Central memory CD8-positive, alpha-beta T cell (primary cell): ENCODE data around the gene PRKCD.

Experiments
- ATAC-seq: fragments of 150-1000 bp; cut with Tn5 transposase; replicated peaks from 2 replicates; pipeline ENCODE4 v1.10.0; 2022; ENCODE audit warnings: mild to moderate bottlenecking, moderate FRiP score, moderate number of reproducible peaks; ENCODE audit not compliant: poor library complexity, severe bottlenecking; ENCODE audit errors: extremely low read depth
- DNase-seq, 2 donors: peaks; one replicate each; pipeline ENCODE4 v3.0.0; 2021; ENCODE audit warnings: low spot score in 2 of 2
- H3K27ac Mint-ChIP-seq: one replicate; pipeline ENCODE4 v1.8.0; 2022; ENCODE audit warnings: low read depth, mild to moderate bottlenecking, moderate library complexity, mixed read lengths
- H3K27me3 Mint-ChIP-seq: one replicate; pipeline ENCODE4 v1.8.0; 2022; ENCODE audit warnings: mixed read lengths
- H3K36me3 Mint-ChIP-seq: one replicate; pipeline ENCODE4 v1.8.0; 2022; ENCODE audit warnings: mild to moderate bottlenecking, moderate library complexity, mixed read lengths; ENCODE audit not compliant: insufficient read depth
- H3K4me1 Mint-ChIP-seq: one replicate; pipeline ENCODE4 v1.8.0; 2022; ENCODE audit warnings: mixed read lengths
- H3K4me3 Mint-ChIP-seq: one replicate; pipeline ENCODE4 v1.8.0; 2022; ENCODE audit warnings: mild to moderate bottlenecking, moderate library complexity, mixed read lengths
- H3K9me3 Mint-ChIP-seq: one replicate; pipeline ENCODE4 v1.8.0; 2022; ENCODE audit warnings: mixed read lengths

PRKCD gene

GRCh38 chr3:53129344-53129743 is 31.7 kb upstream of the PRKCD start:
- H3K27me3 Mint-ChIP-seq: no peaks in the 10 kb centered on the region
- no peak for ATAC-seq
- no peak for DNase-seq

GRCh38 chr3:53130179-53131061 is 30.6 kb upstream of the PRKCD start, which contains the start of gene RFT1:
RFT1 (minus strand) TSS chr3:53130435; CDS start chr3:53130400, 35 bp downstream.
- Mint-ChIP-seq H3K36me3 (peaks cover 18% of the 10 kb centered on the region), H3K4me1 (peaks cover 24% of the 10 kb centered on the region), H3K27me3 (no peaks in the 10 kb centered on the region), H3K27ac (peak within 1 kb of the TSS; percentile 97), H3K4me3 (peak within 1 kb of the TSS; percentile 87), H3K9me3 (no peaks in the 10 kb centered on the region)
- DNase-seq (peak; percentile 98), ATAC-seq (peak; percentile 94)

More at GRCh38 chr3:53129344-53129743, 31.7 kb upstream of the PRKCD start:
- Mint-ChIP-seq H3K4me3 (peak overlapping the region; percentile 87), H3K27ac (peak overlapping the region; percentile 97), H3K9me3 (no peaks in the 10 kb centered on the region), H3K4me1 (peaks cover 24% of the 10 kb centered on the region), H3K36me3 (peaks cover 29% of the 10 kb centered on the region)

GRCh38 chr3:53131096-53131495 is 29.9 kb upstream of the PRKCD start:
- Mint-ChIP-seq H3K36me3 (peaks cover 18% of the 10 kb centered on the region), H3K27ac (peak overlapping the region; percentile 97), H3K4me1 (peaks cover 24% of the 10 kb centered on the region), H3K27me3 (no peaks in the 10 kb centered on the region), H3K4me3 (peak overlapping the region; percentile 87), H3K9me3 (no peaks in the 10 kb centered on the region)
- DNase-seq (no peak), ATAC-seq (no peak)

GRCh38 chr3:53132347-53132746 is 28.7 kb upstream of the PRKCD start:
- no peak overlapping the region for H3K4me3 Mint-ChIP-seq
- H3K9me3 Mint-ChIP-seq: no peaks in the 10 kb centered on the region
- ATAC-seq (no peak), DNase-seq (no peak)
- no peaks in the 10 kb centered on the region for H3K27me3 Mint-ChIP-seq
- H3K4me1 Mint-ChIP-seq: peaks cover 24% of the 10 kb centered on the region
- peak overlapping the region; percentile 97 for H3K27ac Mint-ChIP-seq
- H3K36me3 Mint-ChIP-seq: peaks cover 18% of the 10 kb centered on the region

- Mint-ChIP-seq H3K9me3 (no peaks in the 10 kb centered on the region), H3K27ac (no peak overlapping the region), H3K4me3 (no peak overlapping the region), H3K4me1 (peaks cover 17% of the 10 kb centered on the region), H3K27me3 (no peaks in the 10 kb centered on the region), H3K36me3 (peaks cover 16% of the 10 kb centered on the region)
- no peak for ATAC-seq
- peak; percentile 27 to 42 for DNase-seq
These were observed 26.3 kb upstream of the PRKCD start for GRCh38 chr3:53134631-53135232.

- no peak for DNase-seq
- H3K27me3 Mint-ChIP-seq: no peaks in the 10 kb centered on the region
- no peak for ATAC-seq
- H3K9me3 Mint-ChIP-seq: no peaks in the 10 kb centered on the region
- peaks cover 1% of the 10 kb centered on the region for H3K36me3 Mint-ChIP-seq
- no peak overlapping the region for H3K27ac Mint-ChIP-seq
- no peak overlapping the region for H3K4me3 Mint-ChIP-seq
- H3K4me1 Mint-ChIP-seq: no peaks in the 10 kb centered on the region
These were observed 23.8 kb upstream of the PRKCD start for GRCh38 chr3:53137221-53137620.

- no peaks in the 10 kb centered on the region for H3K4me1 Mint-ChIP-seq
- peaks cover 1% of the 10 kb centered on the region for H3K36me3 Mint-ChIP-seq
- DNase-seq (no peak), ATAC-seq (no peak)
- no peaks in the 10 kb centered on the region for H3K27me3 Mint-ChIP-seq
- H3K27ac Mint-ChIP-seq: no peak overlapping the region
- H3K9me3 Mint-ChIP-seq: no peaks in the 10 kb centered on the region
- no peak overlapping the region for H3K4me3 Mint-ChIP-seq
These were observed 23.1 kb upstream of the PRKCD start for GRCh38 chr3:53137835-53138446.

- no peak overlapping the region for H3K27ac Mint-ChIP-seq
- no peaks in the 10 kb centered on the region for H3K9me3 Mint-ChIP-seq
These were observed 20.8 kb upstream of the PRKCD start for GRCh38 chr3:53139906-53140846.

GRCh38 chr3:53140847-53141845 is 19.9 kb upstream of the PRKCD start:
- Mint-ChIP-seq H3K36me3 (peaks cover 1% of the 10 kb centered on the region), H3K27me3 (no peaks in the 10 kb centered on the region), H3K4me3 (no peak overlapping the region), H3K4me1 (no peaks in the 10 kb centered on the region), H3K9me3 (no peaks in the 10 kb centered on the region), H3K27ac (no peak overlapping the region)
- no peak for ATAC-seq
- no peak for DNase-seq

More at GRCh38 chr3:53139906-53140846, 20.8 kb upstream of the PRKCD start:
- H3K36me3 Mint-ChIP-seq: peaks cover 1% of the 10 kb centered on the region
- no peak overlapping the region for H3K4me3 Mint-ChIP-seq
- no peak for DNase-seq
- ATAC-seq: no peak
- no peaks in the 10 kb centered on the region for H3K4me1 Mint-ChIP-seq
- H3K27me3 Mint-ChIP-seq: no peaks in the 10 kb centered on the region

GRCh38 chr3:53142986-53143385 is 18.0 kb upstream of the PRKCD start:
- no peak overlapping the region for H3K27ac Mint-ChIP-seq
- no peak for DNase-seq
- H3K4me1 Mint-ChIP-seq: no peaks in the 10 kb centered on the region
- no peak overlapping the region for H3K4me3 Mint-ChIP-seq
- no peaks in the 10 kb centered on the region for H3K9me3 Mint-ChIP-seq
- no peak for ATAC-seq
- H3K36me3 Mint-ChIP-seq: peaks cover 1% of the 10 kb centered on the region
- H3K27me3 Mint-ChIP-seq: no peaks in the 10 kb centered on the region

GRCh38 chr3:53144446-53144845 is 16.6 kb upstream of the PRKCD start:
- no peak for DNase-seq
- H3K36me3 Mint-ChIP-seq: no peaks in the 10 kb centered on the region
- H3K27me3 Mint-ChIP-seq: no peaks in the 10 kb centered on the region
- H3K4me3 Mint-ChIP-seq: no peak overlapping the region
- no peak for ATAC-seq
- H3K4me1 Mint-ChIP-seq: no peaks in the 10 kb centered on the region
- no peak overlapping the region for H3K27ac Mint-ChIP-seq
- H3K9me3 Mint-ChIP-seq: no peaks in the 10 kb centered on the region
